ENCODE measurements around the gene RBL1.

Gene RBL1

GRCh38 chr20:37114012-37114411 lies 18.2 kb upstream of the RBL1 start:
- Histone ChIP-seq H3K27ac (no peak overlapping the region), H3K9me3 (no peaks in the 10 kb centered on the region), H3K36me3 (no peaks in the 10 kb centered on the region), H3K4me1 (ENCODE audit: control insufficient read depth in 1 of 2, insufficient read depth in 1 of 2, low read depth in 1 of 2, low read length in 1 of 2) (no peaks in the 10 kb centered on the region), H3K4me3 (ENCODE audit: low read depth in 1 of 2, low read length in 1 of 2) (no peak overlapping the region), H3K27me3 (no peaks in the 10 kb centered on the region)
- TF ChIP-seq CTCF (IDR thresholded peaks at IDR 0.05): no peak

DNA sequence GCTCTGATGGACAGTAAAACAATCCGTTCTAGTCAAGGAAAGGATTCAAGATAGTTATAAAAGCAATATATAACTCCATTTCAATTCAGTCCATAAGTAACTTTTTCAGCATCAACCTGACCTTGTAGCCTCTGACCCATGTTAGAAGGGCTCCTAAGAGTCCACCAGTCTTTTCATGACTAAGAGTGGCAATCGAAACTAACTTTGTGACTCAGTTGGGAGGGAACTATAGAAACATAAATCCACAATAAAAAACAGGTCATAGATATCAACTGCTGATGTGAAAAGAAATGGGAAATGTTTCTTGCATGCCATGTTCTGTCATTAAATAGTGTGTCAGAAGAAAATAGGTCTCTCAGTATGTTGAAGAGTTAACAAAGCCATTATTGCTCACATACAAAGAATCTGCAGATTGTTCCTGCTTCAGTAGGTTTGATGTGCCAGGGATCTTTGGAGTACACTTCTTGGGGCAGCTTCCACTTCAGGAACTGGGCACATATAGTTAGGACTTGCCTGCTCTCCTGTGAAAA lies 16.2 kb upstream of the RBL1 start:
- no peaks in the 10 kb centered on the region for H3K4me1 ChIP-seq (ENCODE audit: control insufficient read depth in 1 of 2, insufficient read depth in 1 of 2, low read depth in 1 of 2, low read length in 1 of 2)
- H3K4me3 ChIP-seq (ENCODE audit: low read depth in 1 of 2, low read length in 1 of 2): no peak overlapping the region
- no peak for TF ChIP-seq CTCF (IDR thresholded peaks at IDR 0.05)
- no peaks in the 10 kb centered on the region for H3K27me3 ChIP-seq
- H3K27ac ChIP-seq: no peak overlapping the region
- no peaks in the 10 kb centered on the region for H3K9me3 ChIP-seq
- no peaks in the 10 kb centered on the region for H3K36me3 ChIP-seq

DNA sequence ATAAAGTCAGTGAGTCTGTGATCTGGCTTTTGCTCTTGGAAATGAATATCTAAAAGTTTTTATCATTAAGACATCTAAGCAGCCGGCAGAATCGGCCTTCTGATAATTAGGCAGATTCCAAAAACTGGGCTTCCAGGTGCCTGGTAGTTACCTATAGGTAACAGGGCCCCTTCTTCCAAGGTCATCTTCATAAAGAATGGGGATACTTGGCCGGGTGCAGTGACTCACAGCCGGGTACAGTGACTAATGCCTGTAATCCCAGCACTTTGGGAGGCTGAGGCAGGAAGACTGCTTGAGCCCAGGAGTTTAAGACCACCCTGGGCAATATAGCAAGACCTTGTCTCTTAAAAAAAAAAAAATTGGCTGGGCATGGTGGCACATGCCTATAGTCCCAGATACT lies 12.9 kb upstream of the RBL1 start:
- no peak for TF ChIP-seq CTCF (IDR thresholded peaks at IDR 0.05)
- Histone ChIP-seq H3K9me3 (no peaks in the 10 kb centered on the region), H3K4me3 (ENCODE audit: low read depth in 1 of 2, low read length in 1 of 2) (no peak overlapping the region), H3K4me1 (ENCODE audit: control insufficient read depth in 1 of 2, insufficient read depth in 1 of 2, low read depth in 1 of 2, low read length in 1 of 2) (no peaks in the 10 kb centered on the region), H3K27me3 (no peaks in the 10 kb centered on the region), H3K36me3 (no peaks in the 10 kb centered on the region), H3K27ac (no peak overlapping the region)

DNA sequence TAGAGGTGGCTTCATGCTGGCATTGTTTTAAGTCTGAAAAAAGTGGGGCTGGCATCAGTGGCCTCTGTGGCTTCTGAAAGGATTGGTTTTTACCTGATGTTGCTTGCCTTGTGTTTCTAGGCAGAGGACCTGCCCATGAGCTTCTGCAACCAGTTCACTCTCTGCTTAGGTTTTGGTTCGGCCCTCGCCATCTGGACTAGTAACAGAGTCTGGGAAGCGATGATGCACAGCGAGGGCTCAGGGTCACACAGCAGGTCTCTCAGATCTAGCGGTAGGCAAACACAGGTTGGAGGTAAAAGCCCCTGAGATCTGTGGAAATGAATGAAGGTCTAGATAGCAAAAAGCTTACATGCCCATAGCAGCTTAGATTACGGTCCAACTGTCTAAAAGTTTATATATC lies 6.8 kb upstream of the RBL1 start:
- H3K27me3 ChIP-seq: no peaks in the 10 kb centered on the region
- no peaks in the 10 kb centered on the region for H3K9me3 ChIP-seq
- no peaks in the 10 kb centered on the region for H3K36me3 ChIP-seq
- no peak overlapping the region for H3K4me3 ChIP-seq (ENCODE audit: low read depth in 1 of 2, low read length in 1 of 2)
- TF ChIP-seq CTCF (IDR thresholded peaks at IDR 0.05): no peak
- no peaks in the 10 kb centered on the region for H3K4me1 ChIP-seq (ENCODE audit: control insufficient read depth in 1 of 2, insufficient read depth in 1 of 2, low read depth in 1 of 2, low read length in 1 of 2)
- no peak overlapping the region for H3K27ac ChIP-seq

- H3K4me3 ChIP-seq (ENCODE audit: low read depth in 1 of 2, low read length in 1 of 2): peak overlapping the region; percentile 79 to 87
- H3K27me3 ChIP-seq: no peaks in the 10 kb centered on the region
- no peak overlapping the region for H3K27ac ChIP-seq
- TF ChIP-seq CTCF (IDR thresholded peaks at IDR 0.05): no peak
- H3K9me3 ChIP-seq: no peaks in the 10 kb centered on the region
- H3K36me3 ChIP-seq: no peaks in the 10 kb centered on the region
- H3K4me1 ChIP-seq (ENCODE audit: control insufficient read depth in 1 of 2, insufficient read depth in 1 of 2, low read depth in 1 of 2, low read length in 1 of 2): peaks cover 4 to 13% of the 10 kb centered on the region in 2 experiments
These were observed 731 bp upstream of the RBL1 start for GRCh38 chr20:37096415-37097041.

All from neutrophil (primary cell).